Ishikawa (cell line): ENCODE data around the gene MED17.

ENCODE experiments used
- CEBPB ChIP-seq: IDR thresholded peaks from 2 replicates; pipeline ENCODE4 v1.6.1; 2012
- CREB1 ChIP-seq: IDR thresholded peaks from 2 replicates; pipeline ENCODE4 v1.6.1; 2012; ENCODE audit warnings: low read depth
- EGR1 ChIP-seq: IDR thresholded peaks from 2 replicates; pipeline ENCODE4 v1.6.1; 2012
- EP300 ChIP-seq: IDR thresholded peaks from 2 replicates; pipeline ENCODE4 v1.6.1; 2012; ENCODE audit warnings: borderline replicate concordance
- FOXM1 ChIP-seq: IDR thresholded peaks from 2 replicates; pipeline ENCODE4 v1.6.1; 2012; ENCODE audit warnings: low read depth, borderline replicate concordance
- MAX ChIP-seq: IDR thresholded peaks from 2 replicates; pipeline ENCODE4 v1.6.1; 2012
- NFIC ChIP-seq: IDR thresholded peaks from 2 replicates; pipeline ENCODE4 v1.6.1; 2012
- RAD21 ChIP-seq: IDR thresholded peaks from 2 replicates; pipeline ENCODE4 v1.6.1; 2012; ENCODE audit warnings: low read depth
- REST ChIP-seq: IDR thresholded peaks from 2 replicates; pipeline ENCODE4 v1.6.1; 2012; ENCODE audit warnings: low read depth, mild to moderate bottlenecking
- TAF1 ChIP-seq: IDR thresholded peaks from 2 replicates; pipeline ENCODE4 v1.6.1; 2012; ENCODE audit warnings: low read depth, mild to moderate bottlenecking
- TCF12 ChIP-seq: IDR thresholded peaks from 2 replicates; pipeline ENCODE4 v1.6.1; 2012; ENCODE audit warnings: low read depth
- TEAD4 ChIP-seq: IDR thresholded peaks from 2 replicates; pipeline ENCODE4 v1.6.1; 2012
- USF1 ChIP-seq: IDR thresholded peaks from 2 replicates; pipeline ENCODE4 v1.6.1; 2012
- YY1 ChIP-seq: IDR thresholded peaks from 2 replicates; pipeline ENCODE4 v1.6.1; 2012; ENCODE audit warnings: low read depth
- ZBTB7A ChIP-seq: IDR thresholded peaks from 2 replicates; pipeline ENCODE4 v1.6.1; 2012; ENCODE audit warnings: low read depth

MED17 gene

GRCh38 chr11:93761910-93762309 lies 22.2 kb upstream of the MED17 start:
- TF ChIP-seq CEBPB (no peak), RAD21 (no peak), EGR1 (no peak), ZBTB7A (no peak), MAX (no peak), TAF1 (no peak), USF1 (no peak), TCF12 (no peak), EP300 (no peak), TEAD4 (no peak)

- TF ChIP-seq TEAD4 (no peak), ZBTB7A (no peak), CEBPB (no peak), RAD21 (no peak), EP300 (no peak), CREB1 (no peak), REST (no peak), NFIC (no peak), TCF12 (no peak), TAF1 (no peak), MAX (no peak), YY1 (no peak), USF1 (no peak)
These were observed 18.5 kb upstream of the MED17 start for GRCh38 chr11:93765551-93765950.

GRCh38 chr11:93766504-93766903 lies 17.6 kb upstream of the MED17 start:
- TF ChIP-seq CEBPB (no peak), TCF12 (no peak), REST (no peak)

- TF ChIP-seq USF1 (no peak), MAX (no peak), EGR1 (no peak), REST (no peak), TCF12 (no peak), TEAD4 (no peak), TAF1 (no peak), ZBTB7A (no peak), RAD21 (no peak), FOXM1 (no peak), EP300 (no peak), YY1 (no peak), CEBPB (no peak), NFIC (no peak), CREB1 (no peak)
These were observed 17.1 kb upstream of the MED17 start for GRCh38 chr11:93767018-93767417.

GRCh38 chr11:93770160-93770559 lies 13.9 kb upstream of the MED17 start:
- TF ChIP-seq MAX (no peak), TCF12 (no peak), RAD21 (no peak), EGR1 (no peak), CREB1 (no peak), ZBTB7A (no peak), REST (no peak), YY1 (no peak), CEBPB (no peak), USF1 (no peak), EP300 (no peak)
